Fibroblast of skin of abdomen (primary cell): Measurements from ENCODE around the gene GPR35. TPM values are rescaled to one million over a fixed set of nuclear protein-coding genes. Genes with fewer than 3 reads are reported as not detected.

Source experiments
- DNase-seq: peaks from one replicate; pipeline ENCODE4 v3.0.0-alpha.2; 2013
- polyA plus RNA-seq, 2 experiments: library from polyadenylated mRNA; unstranded; fragments of 120-200 nt; gene quantifications; one replicate each; pipeline ENCODE4 v1.2.1, GENCODE V29; 2013; ENCODE audit not compliant: insufficient read length in 2 of 2

The GPR35 gene
- polyA plus RNA-seq (2013, experiment 1 of 2; ENCODE audit: insufficient read length), result 1.3 TPM
- 1.5 TPM for polyA plus RNA-seq (2013, experiment 2 of 2; ENCODE audit: insufficient read length)

DNA sequence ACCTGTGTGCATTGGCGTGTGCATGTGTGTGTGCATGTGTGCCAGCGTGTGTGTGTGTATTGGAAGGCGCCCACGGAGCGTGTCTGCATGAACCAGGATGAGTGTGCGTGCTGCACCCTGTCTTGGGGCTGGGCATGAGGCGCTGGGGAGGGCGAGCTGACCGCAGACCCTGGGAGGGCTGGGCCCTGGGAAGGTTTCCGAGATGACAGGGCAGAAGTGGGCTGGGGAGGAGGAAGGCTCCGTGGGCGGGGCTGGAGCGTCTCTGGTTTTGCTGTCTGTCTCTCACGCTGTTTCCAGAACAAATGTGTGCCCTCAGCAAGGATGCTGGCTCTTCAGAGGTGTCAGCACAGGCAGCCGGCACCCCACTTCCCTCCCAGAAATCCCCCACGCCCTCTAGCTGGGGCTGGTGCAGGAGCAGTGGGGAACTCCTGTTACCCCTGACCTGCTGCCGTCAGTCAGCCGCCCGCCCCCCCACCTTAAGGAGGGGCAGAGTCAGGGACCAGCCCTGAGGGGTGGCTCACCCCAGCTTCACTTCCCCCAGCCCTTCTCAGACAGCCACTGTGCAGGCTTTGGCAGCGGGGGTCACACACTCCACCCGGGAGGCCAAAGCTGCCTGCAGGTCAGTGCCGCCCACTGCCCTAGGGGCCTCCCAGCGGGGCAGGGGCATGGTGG, at the start of gene GPR35:
GPR35 (plus strand) TSS at position 531 of the 672 bp plus-strand sequence. CDS start 4,473 bp downstream, outside the sequence.
- DNase-seq, result peak; percentile 85

- no peak for DNase-seq
Measured at GRCh38 chr2:240576036-240576435, 49.2 kb upstream of the GPR35 start.

DNA sequence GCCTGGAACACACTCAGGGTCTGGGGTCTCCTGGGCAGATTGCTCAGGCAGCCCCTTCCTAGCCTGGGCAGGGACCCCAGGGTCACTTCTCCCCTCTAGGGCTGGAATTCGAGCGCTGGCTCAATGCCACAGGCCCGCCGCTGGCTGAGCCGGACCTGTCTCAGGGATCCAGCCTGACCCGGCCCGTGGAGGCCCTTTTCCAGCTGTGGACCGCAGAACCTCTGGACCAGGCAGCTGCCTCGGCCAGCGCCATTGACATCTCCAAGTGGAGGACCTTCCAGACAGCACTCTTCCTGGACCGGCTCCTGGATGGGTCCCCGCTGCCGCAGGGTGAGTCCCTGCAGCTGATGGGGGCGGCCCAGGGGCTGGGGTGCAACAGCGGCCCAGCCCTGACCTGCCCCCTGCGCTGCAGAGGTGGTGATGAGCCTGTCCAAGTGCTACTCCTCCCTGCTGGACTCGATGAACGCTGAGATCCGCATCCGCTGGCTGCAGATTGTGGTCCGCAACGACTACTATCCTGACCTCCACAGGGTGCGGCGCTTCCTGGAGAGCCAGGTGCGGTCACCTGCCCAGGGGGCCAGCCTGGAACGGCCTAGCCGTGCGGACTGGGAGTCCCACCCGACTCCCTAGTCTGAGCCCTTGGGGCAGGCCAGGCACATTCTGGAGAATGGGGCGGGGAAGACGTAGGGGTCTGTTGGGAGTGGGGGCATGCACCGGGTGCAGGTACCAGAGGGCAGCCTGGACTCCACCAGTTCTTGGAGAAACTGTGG, 48.7 kb upstream of the GPR35 start:
- no peak for DNase-seq

GRCh38 chr2:240577281-240578109, 47.8 kb upstream of the GPR35 start:
- no peak for DNase-seq

GRCh38 chr2:240578110-240578450, 47.2 kb upstream of the GPR35 start:
- DNase-seq, result no peak

GRCh38 chr2:240578488-240578887, 46.8 kb upstream of the GPR35 start:
- DNase-seq, result no peak

GRCh38 chr2:240579071-240579762, 46.1 kb upstream of the GPR35 start:
- no peak for DNase-seq

- DNase-seq, result peak; percentile 23
Measured at GRCh38 chr2:240579771-240580614, 45.3 kb upstream of the GPR35 start.

- no peak for DNase-seq
Measured at GRCh38 chr2:240581811-240582210, 43.5 kb upstream of the GPR35 start.

DNA sequence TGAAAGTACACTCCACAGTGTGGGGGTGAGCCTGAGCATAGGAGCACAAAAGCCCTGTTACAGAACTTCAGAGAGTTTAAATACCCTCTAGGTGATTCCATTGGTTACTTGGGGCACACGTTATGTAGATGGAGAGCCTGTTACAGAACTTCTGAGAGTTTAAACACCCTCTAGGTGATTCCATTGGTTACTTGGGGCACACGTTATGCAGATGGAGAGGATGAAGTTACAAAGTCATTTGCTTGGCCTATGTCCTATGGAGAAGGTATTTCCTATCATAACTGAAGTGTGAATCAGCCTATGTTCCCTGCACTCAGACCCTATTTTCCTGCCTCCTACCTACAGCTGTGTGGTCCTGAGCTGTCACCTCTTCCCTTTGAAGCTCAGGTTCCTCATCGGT, 42.5 kb upstream of the GPR35 start:
- no peak for DNase-seq

DNA sequence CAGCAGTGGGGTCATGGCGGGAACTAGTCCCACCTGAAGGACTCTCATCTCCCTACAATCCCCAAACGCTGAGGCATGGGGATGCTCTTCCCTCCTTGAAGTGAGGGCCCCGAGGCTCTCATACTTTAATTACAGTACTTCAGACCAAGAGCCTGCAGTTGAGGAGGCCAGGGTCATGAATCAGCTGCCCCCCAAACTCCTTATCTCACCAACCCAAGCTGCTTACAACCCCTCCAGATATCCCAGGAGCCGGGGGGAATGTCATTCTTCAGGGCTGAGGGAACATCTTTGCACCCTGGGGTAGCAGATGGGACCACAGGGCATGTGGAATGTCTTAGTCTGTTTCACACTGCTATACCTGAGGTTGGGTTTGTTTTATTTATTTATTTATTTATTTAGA, 41.5 kb upstream of the GPR35 start:
- DNase-seq, result no peak

GRCh38 chr2:240584486-240585031, 40.7 kb upstream of the GPR35 start:
- DNase-seq, result no peak

DNA sequence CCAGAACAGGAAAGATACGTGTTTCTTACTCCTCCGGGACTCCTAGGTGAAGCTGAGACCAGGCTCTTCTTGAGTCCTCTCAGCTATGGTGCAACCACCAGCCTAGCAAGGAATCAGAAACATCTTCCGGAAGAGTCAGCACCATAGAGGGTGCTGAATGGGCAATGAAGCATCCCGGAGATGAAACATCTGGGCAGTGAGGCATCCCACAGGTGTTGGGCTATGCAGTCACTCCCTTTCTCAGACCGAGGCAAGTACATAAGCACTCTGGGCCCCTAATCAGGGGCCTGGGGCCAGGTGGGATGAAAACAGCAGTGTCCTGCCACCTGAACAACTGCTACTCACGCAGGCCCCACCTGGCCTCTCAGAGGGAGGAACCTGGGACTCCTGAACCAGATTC, 40.2 kb upstream of the GPR35 start:
- no peak for DNase-seq

- DNase-seq, result no peak
Measured at GRCh38 chr2:240585681-240586197, 39.5 kb upstream of the GPR35 start.

GRCh38 chr2:240586198-240586918, 38.9 kb upstream of the GPR35 start, which contains the start of gene CAPN10:
Gene CAPN10, plus strand, starts transcription at chr2:240586734. Its CDS starts 178 bp downstream, at chr2:240586912.
- peak; percentile 93 for DNase-seq

DNA sequence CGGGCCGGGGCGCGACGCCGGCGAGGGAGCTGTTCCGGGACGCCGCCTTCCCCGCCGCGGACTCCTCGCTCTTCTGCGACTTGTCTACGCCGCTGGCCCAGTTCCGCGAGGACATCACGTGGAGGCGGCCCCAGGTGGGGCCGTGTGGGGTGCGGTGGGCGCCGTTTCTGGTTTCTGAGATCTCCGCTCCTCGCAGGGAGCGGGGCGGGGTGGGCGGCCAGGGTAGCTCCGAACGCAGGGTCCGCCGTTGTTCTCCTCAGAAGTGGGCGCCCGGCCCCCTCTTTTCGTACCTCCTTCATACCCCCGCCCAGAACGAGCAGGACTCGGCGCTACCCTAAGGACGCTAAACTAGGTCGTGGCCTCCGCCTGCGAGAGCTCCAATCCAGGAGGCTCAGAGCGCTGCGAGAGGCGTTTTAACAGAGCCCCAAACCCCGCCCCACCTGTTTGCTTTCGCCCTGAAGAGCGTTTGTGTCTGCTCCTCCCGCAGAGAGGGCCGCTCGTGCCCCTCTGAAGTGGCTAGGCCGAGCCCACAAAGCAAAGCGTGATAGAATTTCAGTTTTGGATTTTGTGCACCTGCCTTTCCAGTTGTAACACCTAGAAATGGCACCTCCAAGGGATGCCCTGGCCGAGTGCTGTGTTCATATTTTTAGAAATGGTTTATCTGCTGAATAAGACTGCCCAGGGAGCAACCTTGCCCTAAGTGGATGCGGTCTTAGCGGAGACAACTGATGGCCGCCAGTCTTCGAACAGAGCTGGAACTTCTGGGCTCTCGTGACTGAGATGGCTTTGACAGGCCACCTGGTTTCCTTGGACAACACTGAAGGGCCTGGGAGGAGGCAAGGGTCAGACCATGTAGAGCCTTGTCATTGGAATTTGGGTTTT, 38.1 kb upstream of the GPR35 start:
- DNase-seq, result no peak

DNA sequence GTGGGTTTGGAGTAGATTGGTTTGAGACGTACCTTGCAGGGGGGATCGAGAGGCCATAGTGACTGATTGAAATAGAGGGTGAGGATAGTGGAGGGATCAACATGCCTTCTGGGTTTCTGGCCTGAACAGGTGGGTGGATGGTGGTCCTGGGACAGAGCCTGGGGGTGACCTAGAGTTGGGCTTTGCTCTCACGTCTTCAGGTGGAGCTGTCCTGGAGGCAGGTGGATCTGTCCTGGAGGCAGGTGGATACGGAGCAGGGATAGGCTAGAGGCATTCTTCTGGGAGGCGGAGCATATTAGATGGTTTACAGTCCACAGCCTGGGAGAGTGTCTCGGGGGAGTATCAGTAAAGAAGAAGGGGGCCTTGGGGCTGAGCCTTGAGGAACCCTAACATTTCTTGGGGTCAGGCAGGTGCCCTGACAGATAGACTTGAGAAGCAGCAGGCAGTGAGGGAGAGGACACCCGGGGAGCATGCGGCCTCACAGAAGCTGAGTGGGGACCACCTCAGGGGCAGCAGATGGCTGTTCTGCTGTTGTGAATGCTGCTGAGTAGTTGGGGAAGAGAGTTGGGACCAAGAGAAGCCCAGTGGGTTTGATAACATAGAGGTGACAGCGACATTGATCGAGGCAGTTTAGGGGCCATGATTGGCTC, 37.1 kb upstream of the GPR35 start:
- no peak for DNase-seq

- DNase-seq, result no peak
Measured at GRCh38 chr2:240588669-240589068, 36.6 kb upstream of the GPR35 start.

GRCh38 chr2:240589375-240589774, 35.9 kb upstream of the GPR35 start:
- no peak for DNase-seq
